Activated CD4-positive, alpha-beta T cell treated with anti-CD3 and anti-CD28 coated beads for 36 hours (primary cell): ENCODE data around the gene EPC2. TPM values are rescaled to one million over a fixed set of nuclear protein-coding genes. Genes with fewer than 3 reads are reported as not detected.

ENCODE experiments used
- total RNA-seq, 2 experiments: library from RNA; stranded (reverse); gene quantifications; one replicate each; pipeline ENCODE4 v1.2.3, GENCODE V29; 2021

The EPC2 gene
- total RNA-seq, 2 experiments from 2014 or later, result 20.8 to 25.7 TPM

Other genes starting within 250 kb of the EPC2 start
- gene KIF5C, start 230.5 kb downstream of the EPC2 start, total RNA-seq, result 10 to 100 TPM; 13.5 to 14.1 TPM